Fibroblast of the aortic adventitia (primary cell): ENCODE measurements around the gene STAB2. TPM values are rescaled to one million over a fixed set of nuclear protein-coding genes. Genes with fewer than 3 reads are reported as not detected.

Experiments used
- DNase-seq: peaks from one replicate; pipeline ENCODE4 v3.0.0-alpha.2; 2010; ENCODE audit warnings: low read depth
- H3K4me3 ChIP-seq: 2 replicates; pipeline ENCODE4 v1.5.1; 2011; ENCODE audit warnings: low read depth, mild to moderate bottlenecking, control low read depth, low read length, moderate library complexity
- CTCF ChIP-seq: IDR thresholded peaks from 2 replicates; pipeline ENCODE4 v1.5.1; 2011; ENCODE audit warnings: mild to moderate bottlenecking, low read length, control low read depth, inconsistent platforms; ENCODE audit not compliant: insufficient read depth
- total RNA-seq: library from RNA; depleted of rRNA; stranded (reverse); fragments of >200 nt; gene quantifications from 2 replicates; pipeline ENCODE4 v1.2.3, GENCODE V29; 2012; ENCODE audit warnings: low replicate concordance

STAB2 gene
- total RNA-seq, 1 donor: not detected

GRCh38 chr12:103634732-103635131, 47.7 kb downstream of the STAB2 start:
- DNase-seq: no peak
- H3K4me3 ChIP-seq: no peak overlapping the region
- TF ChIP-seq CTCF: no peak

DNA sequence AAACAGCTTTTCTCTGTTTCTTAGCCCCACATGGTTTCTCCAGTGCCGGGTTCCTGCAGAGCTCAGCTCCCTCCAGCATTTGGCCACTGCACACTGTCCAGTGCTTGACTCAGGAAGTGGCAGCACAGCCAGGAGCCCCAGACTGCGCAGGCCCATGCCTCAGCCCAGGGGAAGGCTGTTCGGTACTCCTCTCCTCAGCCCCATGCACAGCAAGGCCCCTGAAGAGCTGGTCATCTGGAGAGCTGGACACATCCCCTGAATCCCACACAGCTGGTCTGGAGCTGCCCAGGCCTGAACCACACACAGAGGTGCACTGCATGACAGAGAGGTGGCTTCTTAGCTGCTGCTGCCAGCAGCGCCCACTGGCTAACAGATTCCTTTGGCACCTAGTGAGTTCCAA, 48.3 kb downstream of the STAB2 start:
- no peak overlapping the region for H3K4me3 ChIP-seq
- no peak for DNase-seq
- TF ChIP-seq CTCF: no peak

GRCh38 chr12:103637021-103637420, 49.9 kb downstream of the STAB2 start:
- no peak for DNase-seq
- H3K4me3 ChIP-seq: no peak overlapping the region
- TF ChIP-seq CTCF: no peak

DNA sequence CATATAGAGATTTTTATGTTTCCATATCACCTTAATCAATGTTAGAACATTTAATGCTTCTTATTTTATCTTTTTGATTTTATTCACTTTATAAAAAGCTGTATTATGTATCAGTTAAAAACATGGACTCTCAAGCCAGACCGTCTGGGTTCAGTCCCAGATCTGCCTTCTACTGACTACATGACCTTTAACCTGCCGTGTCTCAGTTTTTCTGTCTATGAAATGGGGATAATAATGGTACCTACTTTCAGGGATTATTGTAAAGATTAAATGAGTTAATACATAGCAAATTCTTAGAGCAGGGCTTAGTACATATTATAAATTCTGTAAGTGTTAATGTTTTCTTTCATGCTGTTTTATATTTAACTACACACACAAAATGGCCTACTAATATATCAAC, 50.4 kb downstream of the STAB2 start:
- TF ChIP-seq CTCF: no peak
- H3K4me3 ChIP-seq: no peak overlapping the region
- no peak for DNase-seq

- no peak for TF ChIP-seq CTCF
- H3K4me3 ChIP-seq: no peak overlapping the region
- DNase-seq: no peak
Observed at GRCh38 chr12:103639983-103640382, 52.9 kb downstream of the STAB2 start.

DNA sequence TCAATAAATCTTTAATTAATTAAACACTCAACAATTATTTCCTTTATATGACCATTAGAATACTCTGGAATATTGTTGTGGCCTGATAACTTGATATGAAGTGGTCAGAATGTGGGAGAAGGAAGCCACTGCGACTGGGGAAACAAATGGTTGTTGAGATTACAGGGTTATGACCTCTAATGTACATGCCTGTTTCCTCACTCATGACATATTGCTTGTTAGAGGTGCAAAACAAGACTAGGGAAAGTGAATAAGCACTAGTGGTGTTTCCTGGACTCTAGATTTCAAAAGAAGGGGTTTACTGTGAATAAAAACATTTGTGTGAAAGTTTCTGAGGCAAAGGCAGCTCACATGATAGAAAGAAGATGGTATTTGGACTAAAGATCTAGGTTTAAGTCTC, 53.3 kb downstream of the STAB2 start:
- H3K4me3 ChIP-seq: no peak overlapping the region
- TF ChIP-seq CTCF: no peak
- DNase-seq: no peak

DNA sequence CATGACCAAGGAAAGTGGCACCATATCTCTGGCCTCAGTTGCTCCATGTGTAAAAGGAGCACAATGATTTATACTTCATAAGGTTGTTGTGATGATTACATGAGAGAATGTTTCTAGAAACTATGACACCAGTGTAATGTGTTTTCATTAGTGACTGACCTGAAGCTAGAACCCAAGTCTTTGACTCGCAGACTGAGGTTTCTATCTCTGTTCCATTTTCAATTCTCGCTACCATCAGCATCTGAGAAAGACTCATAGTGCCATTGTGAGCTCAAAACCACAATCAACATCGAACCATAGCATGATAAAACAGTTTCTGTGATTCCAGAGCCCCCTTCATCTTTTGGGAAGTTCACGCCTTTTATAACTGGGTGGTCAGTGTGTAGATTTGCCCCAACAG, 53.8 kb downstream of the STAB2 start:
- DNase-seq: no peak
- no peak for TF ChIP-seq CTCF
- no peak overlapping the region for H3K4me3 ChIP-seq
